ENCODE data around the gene IL7R. TPM values are rescaled to one million over a fixed set of nuclear protein-coding genes. Genes with fewer than 3 reads are reported as not detected.

IL7R gene, protein sequence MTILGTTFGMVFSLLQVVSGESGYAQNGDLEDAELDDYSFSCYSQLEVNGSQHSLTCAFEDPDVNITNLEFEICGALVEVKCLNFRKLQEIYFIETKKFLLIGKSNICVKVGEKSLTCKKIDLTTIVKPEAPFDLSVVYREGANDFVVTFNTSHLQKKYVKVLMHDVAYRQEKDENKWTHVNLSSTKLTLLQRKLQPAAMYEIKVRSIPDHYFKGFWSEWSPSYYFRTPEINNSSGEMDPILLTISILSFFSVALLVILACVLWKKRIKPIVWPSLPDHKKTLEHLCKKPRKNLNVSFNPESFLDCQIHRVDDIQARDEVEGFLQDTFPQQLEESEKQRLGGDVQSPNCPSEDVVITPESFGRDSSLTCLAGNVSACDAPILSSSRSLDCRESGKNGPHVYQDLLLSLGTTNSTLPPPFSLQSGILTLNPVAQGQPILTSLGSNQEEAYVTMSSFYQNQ
- total RNA-seq, result 1 to 10 TPM in 3 of 4 donors, under 1 TPM in 1; 0.34 to 3.6 (median 1.8) TPM
- 0.68 TPM for polyA plus RNA-seq
- long read RNA-seq, donor 1, result 0 reads
- long read RNA-seq, donor 2, result 0 reads
- long read RNA-seq, donor 3, full-length matches to known transcripts, result 1 of 1 reads
- long read RNA-seq, donor 3, partial matches to known transcripts, result 0 of 1 reads
- long read RNA-seq, donor 3, other reads (novel, unspliced or antisense), result 0 of 1 reads
- long read RNA-seq, donor 4, result 0 reads

DNA sequence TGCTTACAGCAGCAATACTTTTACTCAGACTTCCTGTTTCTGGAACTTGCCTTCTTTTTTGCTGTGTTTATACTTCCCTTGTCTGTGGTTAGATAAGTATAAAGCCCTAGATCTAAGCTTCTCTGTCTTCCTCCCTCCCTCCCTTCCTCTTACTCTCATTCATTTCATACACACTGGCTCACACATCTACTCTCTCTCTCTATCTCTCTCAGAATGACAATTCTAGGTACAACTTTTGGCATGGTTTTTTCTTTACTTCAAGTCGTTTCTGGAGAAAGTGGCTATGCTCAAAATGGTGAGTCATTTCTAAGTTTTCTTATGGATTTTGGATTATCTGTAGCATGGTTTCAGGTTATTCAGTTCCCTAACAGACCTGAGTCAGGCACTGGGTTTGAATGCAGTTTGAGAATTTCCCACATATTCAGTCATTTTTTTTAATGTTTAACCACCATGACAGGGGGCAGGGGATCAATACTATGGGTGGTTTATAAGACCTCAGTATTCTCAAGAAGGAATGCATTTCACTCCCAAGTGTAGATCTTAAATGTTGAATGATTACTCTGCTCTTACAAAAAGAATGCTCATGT, at the start of gene IL7R:
Gene IL7R, plus strand, starts transcription at position 127 of the 587 bp plus-strand sequence. Its CDS starts 87 bp downstream, at position 214.
- H3K9me3 ChIP-seq (ENCODE audit: control insufficient read depth, low read length), result no peaks in the 10 kb centered on the region
- peak within 1 kb of the TSS; percentile 25 for H3K4me3 ChIP-seq (ENCODE audit: low read length)
- H3K27ac ChIP-seq (ENCODE audit: low read length), result no peak within 1 kb of the TSS
- ATAC-seq (peak in 1 of 2 donors; percentile 22), DNase-seq (no peak)
- intact Hi-C loops (cut with DNase I), result no loop called here
- 38% methylated on average over 1 of the region's 1 CpG for WGBS
- H3K4me1 ChIP-seq (ENCODE audit: control insufficient read depth, insufficient read depth, low read length), result peaks cover 5% of the 10 kb centered on the region
- H3K27me3 ChIP-seq (ENCODE audit: control insufficient read depth, insufficient read depth), result no peaks in the 10 kb centered on the region

DNA sequence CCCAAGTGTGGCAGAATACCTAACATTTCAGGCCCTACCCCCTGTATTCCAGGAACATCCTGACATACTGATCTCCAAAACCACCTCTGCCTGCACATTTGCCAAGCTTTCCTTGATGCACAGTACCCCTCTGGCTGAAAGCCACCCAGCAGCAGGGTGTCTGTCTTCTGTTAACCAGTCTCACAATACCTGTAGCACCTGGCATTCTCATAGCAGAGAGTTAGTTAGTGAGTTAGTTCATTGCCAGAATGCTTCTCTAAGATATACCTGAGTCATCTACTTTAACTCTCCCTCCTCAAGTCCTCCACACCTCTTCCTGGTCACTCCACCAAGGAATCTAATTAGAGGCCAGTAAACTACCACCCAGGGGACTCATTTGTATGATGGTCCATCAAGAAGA, 46.1 kb upstream of the IL7R start:
- H3K27ac ChIP-seq (ENCODE audit: low read length), result peak overlapping the region; percentile 64
- intact Hi-C loops (cut with DNase I), result no loop called here

DNA sequence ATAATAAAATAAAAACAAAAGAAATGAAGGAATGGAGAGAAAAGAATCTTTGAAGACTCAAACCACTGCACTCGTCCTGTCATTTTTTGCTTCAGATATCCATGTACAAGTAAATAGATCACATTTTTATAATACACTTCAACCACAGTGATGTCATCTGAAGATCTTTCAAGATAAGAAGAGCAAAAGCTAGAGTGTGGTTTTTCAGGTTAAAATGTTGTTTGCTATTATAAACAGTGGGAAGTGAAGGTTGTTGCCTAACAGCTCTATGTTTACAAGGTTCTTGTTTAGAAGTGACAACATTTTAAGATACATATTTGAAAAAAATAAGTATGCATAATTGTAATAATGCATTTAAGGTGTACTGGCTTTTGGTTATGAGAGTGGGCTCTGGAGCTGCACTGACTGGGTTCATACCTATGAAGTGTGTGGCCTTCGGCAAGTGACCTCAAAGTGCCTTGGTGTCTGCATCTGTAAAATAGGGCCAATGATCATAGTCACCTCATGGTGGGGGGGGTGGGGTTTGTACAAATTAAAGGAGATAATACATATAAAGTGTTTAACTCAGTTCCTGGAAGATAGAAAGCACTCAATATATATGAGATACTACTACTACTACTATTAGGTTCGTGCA, 45.5 kb upstream of the IL7R start:
- H3K4me3 ChIP-seq (ENCODE audit: low read length), result no peak overlapping the region
- no peaks in the 10 kb centered on the region for H3K4me1 ChIP-seq (ENCODE audit: control insufficient read depth, insufficient read depth, low read length)
- H3K9me3 ChIP-seq (ENCODE audit: control insufficient read depth, low read length), result no peaks in the 10 kb centered on the region
- ATAC-seq, result no peak
- H3K27ac ChIP-seq (ENCODE audit: low read length), result no peak overlapping the region
- DNase-seq, result no peak
- WGBS, result 75% methylated on average over 3 of the region's 3 CpGs
- H3K27me3 ChIP-seq (ENCODE audit: control insufficient read depth, insufficient read depth), result no peaks in the 10 kb centered on the region
- intact Hi-C loops (cut with DNase I), result no loop called here

More for the DNA sequence above, 46.1 kb upstream of the IL7R start:
- H3K4me1 ChIP-seq (ENCODE audit: control insufficient read depth, insufficient read depth, low read length), result no peaks in the 10 kb centered on the region
- no peaks in the 10 kb centered on the region for H3K9me3 ChIP-seq (ENCODE audit: control insufficient read depth, low read length)
- DNase-seq, result no peak
- H3K27me3 ChIP-seq (ENCODE audit: control insufficient read depth, insufficient read depth), result no peaks in the 10 kb centered on the region
- H3K4me3 ChIP-seq (ENCODE audit: low read length), result no peak overlapping the region
- no peak for ATAC-seq

DNA sequence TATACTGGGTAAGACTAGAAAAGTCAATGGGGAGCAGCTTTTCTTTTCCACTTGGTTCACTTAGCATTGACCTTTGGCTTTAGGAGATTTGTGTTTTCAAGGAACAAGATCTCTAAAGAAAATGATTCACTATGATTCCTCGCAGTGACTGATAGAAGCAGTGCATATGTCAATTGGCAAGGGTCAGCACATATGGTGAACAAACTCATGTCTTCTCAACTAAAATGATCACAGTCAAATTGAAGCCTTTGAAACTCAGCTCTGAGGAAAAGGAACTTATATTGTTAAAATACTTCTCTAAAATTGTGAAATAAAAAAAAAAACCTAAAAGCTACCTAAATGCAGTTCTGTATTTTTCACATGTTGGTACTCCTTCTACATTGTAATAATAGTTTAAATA, 43.2 kb upstream of the IL7R start:
- Histone ChIP-seq H3K4me1 (ENCODE audit: control insufficient read depth, insufficient read depth, low read length) (no peaks in the 10 kb centered on the region), H3K9me3 (ENCODE audit: control insufficient read depth, low read length) (no peaks in the 10 kb centered on the region), H3K27me3 (ENCODE audit: control insufficient read depth, insufficient read depth) (no peaks in the 10 kb centered on the region), H3K4me3 (ENCODE audit: low read length) (no peak overlapping the region), H3K27ac (ENCODE audit: low read length) (no peak overlapping the region)
- DNase-seq, result no peak
- 81% methylated on average over 1 of the region's 1 CpG for WGBS
- ATAC-seq, result no peak
- intact Hi-C loops (cut with DNase I), result no loop called here

DNA sequence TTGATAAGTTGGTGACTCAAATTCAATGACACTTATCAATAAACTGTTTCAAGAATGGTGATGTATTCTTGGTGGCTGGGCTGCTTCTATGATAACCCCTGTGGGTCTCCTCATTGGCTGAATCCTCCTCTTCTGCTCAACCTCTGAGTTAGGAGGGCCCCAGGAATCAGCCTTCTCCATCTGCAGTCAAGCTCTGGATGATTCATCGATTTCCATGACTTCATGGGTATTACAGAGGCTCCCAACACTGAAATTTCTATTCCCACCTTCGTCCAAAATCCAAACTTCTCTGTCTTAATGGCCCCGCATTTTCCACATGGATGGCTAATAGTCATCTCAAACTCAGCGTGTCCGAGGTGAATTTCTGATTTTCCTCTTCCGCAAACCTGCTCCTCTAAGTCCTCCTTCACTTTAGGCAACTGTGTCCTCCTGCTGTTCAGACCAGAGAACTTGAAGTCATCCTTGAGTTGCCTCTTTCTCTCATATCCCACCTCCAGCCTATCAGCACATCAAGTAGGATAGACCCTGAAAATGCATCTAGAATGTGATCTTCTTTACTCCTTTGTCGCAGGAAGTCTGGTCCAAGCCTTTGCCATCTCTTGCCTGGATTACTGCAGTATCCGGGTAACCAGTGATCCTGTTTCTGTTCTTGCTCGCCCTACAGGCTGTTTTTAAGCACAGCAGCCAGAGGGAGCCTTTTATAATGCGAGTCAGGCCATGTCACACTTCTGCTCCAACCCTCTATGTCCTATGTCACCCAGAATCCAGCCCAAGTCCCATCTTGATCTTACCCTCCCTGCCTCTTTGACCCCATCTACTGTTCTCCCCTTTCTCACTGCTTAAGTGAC, 41.4 kb upstream of the IL7R start:
- intact Hi-C loops (cut with DNase I), result no loop called here
- Histone ChIP-seq H3K27ac (ENCODE audit: low read length) (no peak overlapping the region), H3K27me3 (ENCODE audit: control insufficient read depth, insufficient read depth) (no peaks in the 10 kb centered on the region), H3K4me3 (ENCODE audit: low read length) (no peak overlapping the region), H3K4me1 (ENCODE audit: control insufficient read depth, insufficient read depth, low read length) (no peaks in the 10 kb centered on the region), H3K9me3 (ENCODE audit: control insufficient read depth, low read length) (no peaks in the 10 kb centered on the region)
- ATAC-seq (peak in 1 of 2 donors; percentile 26), DNase-seq (no peak)
- 75% methylated on average over 10 of the region's 10 CpGs for WGBS

DNA sequence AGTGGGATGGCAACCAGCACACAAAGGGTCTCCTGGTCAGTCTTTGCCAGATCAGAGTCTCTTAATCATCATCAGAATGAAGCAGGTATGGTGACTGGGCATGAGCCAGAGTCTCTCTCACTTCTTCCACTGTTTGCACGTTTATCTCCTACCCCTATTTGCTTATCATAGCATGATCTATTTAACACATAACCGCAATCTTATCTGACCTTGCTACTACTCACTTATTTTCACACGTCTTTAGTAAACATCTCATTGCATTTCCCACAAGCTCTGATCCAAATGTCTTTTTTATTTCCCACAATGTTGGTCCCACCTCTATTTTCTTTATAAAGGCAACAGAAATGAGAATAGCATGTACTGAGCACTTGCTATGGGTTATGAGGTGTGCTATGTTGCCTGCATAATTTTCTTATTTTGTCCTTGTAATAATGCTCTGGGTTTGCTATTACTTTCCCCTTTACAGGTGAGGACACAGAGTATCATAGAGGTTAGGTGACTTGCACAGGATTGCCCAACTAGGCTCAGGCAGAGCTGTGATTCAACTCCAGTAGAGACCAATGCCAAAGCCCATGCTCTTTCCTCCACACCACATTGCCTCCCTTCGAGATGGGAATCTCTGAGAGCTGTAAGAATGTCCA, 39.7 kb upstream of the IL7R start:
- 49% methylated on average over 4 of the region's 4 CpGs for WGBS
- H3K4me3 ChIP-seq (ENCODE audit: low read length), result no peak overlapping the region
- no peak for DNase-seq
- no peak for ATAC-seq
- no peak overlapping the region for H3K27ac ChIP-seq (ENCODE audit: low read length)
- H3K9me3 ChIP-seq (ENCODE audit: control insufficient read depth, low read length), result no peaks in the 10 kb centered on the region
- no peaks in the 10 kb centered on the region for H3K4me1 ChIP-seq (ENCODE audit: control insufficient read depth, insufficient read depth, low read length)
- no peaks in the 10 kb centered on the region for H3K27me3 ChIP-seq (ENCODE audit: control insufficient read depth, insufficient read depth)
- intact Hi-C loops (cut with DNase I), result no loop called here

DNA sequence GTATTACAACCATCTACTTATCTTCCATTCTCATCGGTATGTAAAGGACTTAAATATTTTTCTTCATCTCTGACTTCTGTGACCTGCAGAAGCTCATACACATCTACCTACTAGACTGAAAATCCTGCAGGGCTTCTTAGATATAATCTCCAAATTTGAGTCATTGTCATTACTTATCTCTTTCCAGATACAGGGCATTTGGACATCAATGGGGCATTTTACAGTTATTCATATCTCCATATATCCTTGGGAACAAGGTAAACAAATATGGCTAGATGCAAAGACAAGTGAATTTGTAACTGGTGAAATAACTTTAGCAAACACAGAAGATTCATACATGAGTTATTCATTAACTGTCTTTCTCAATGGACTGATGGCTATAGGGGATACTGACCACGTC, 37.7 kb upstream of the IL7R start:
- 88% methylated on average over 2 of the region's 2 CpGs for WGBS
- H3K4me1 ChIP-seq (ENCODE audit: control insufficient read depth, insufficient read depth, low read length), result no peaks in the 10 kb centered on the region
- no peak overlapping the region for H3K27ac ChIP-seq (ENCODE audit: low read length)
- H3K4me3 ChIP-seq (ENCODE audit: low read length), result no peak overlapping the region
- DNase-seq (no peak), ATAC-seq (no peak)
- no peaks in the 10 kb centered on the region for H3K27me3 ChIP-seq (ENCODE audit: control insufficient read depth, insufficient read depth)
- intact Hi-C loops (cut with DNase I), result no loop called here
- no peaks in the 10 kb centered on the region for H3K9me3 ChIP-seq (ENCODE audit: control insufficient read depth, low read length)

DNA sequence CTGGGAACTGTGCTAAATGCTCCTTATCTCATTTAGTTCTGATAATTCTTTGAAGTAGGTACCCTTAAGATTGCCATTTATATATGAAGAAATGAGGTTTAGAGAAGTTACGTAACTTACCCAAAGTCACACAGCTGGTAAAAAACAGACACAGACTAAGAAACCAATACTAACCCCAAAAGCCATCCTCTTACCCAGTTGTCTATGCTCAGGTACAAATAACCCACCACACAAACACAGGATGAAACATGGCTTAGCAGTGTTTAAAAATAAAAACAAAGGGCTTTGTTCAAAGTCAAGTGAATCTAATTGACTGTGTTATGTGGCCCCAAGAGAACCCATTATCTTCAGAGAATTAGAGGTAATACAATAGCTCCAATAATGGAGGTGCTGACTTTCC, 37.0 kb upstream of the IL7R start:
- no peaks in the 10 kb centered on the region for H3K4me1 ChIP-seq (ENCODE audit: control insufficient read depth, insufficient read depth, low read length)
- no peak overlapping the region for H3K27ac ChIP-seq (ENCODE audit: low read length)
- no peaks in the 10 kb centered on the region for H3K27me3 ChIP-seq (ENCODE audit: control insufficient read depth, insufficient read depth)
- WGBS, result 98% methylated on average over 1 of the region's 1 CpG
- DNase-seq (no peak), ATAC-seq (no peak)
- no peaks in the 10 kb centered on the region for H3K9me3 ChIP-seq (ENCODE audit: control insufficient read depth, low read length)
- intact Hi-C loops (cut with DNase I), result no loop called here
- no peak overlapping the region for H3K4me3 ChIP-seq (ENCODE audit: low read length)

DNA sequence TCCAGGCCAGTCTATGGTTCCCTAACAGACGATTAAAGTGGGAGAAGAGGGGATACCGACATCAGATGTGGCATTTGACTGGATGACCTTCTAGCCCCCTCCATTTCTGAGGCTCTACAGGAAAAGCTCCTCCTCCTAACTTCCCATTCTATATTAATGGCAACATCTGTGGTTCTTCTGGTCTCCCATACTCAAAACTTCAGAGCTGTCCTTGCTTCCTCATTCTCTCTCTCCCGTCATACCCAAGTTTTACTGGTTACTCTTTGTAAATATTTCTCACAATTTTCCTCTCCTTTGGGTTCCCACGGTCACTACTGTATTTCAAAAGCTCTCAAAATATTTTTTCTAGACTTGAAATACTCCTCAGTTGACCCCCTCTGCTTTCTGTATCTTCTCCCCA, 36.0 kb upstream of the IL7R start:
- DNase-seq (no peak), ATAC-seq (no peak)
- Histone ChIP-seq H3K27ac (ENCODE audit: low read length) (no peak overlapping the region), H3K4me3 (ENCODE audit: low read length) (no peak overlapping the region), H3K4me1 (ENCODE audit: control insufficient read depth, insufficient read depth, low read length) (no peaks in the 10 kb centered on the region), H3K27me3 (ENCODE audit: control insufficient read depth, insufficient read depth) (no peaks in the 10 kb centered on the region), H3K9me3 (ENCODE audit: control insufficient read depth, low read length) (peaks cover 3% of the 10 kb centered on the region)
- intact Hi-C loops (cut with DNase I), result no loop called here
- 77% methylated on average over 4 of the region's 4 CpGs for WGBS

DNA sequence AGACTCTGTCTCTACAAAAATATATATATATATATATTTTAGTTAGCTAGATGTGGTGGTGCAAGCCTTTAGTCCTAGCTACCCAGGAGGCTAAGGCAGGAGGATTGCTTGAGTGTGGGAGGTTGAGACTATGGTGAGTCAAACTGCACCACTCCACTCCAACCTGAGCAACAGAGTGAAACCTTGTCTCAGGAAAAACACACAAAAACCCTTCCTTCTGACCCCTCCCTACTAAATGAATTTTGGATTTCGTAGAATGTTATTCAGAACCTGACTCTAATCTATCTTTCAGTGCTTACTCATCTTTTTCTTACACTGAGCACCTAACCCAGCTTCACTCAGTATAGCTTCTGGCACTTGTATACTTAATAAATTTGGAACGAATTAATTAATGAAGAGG, 35.2 kb upstream of the IL7R start:
- no peaks in the 10 kb centered on the region for H3K4me1 ChIP-seq (ENCODE audit: control insufficient read depth, insufficient read depth, low read length)
- H3K4me3 ChIP-seq (ENCODE audit: low read length), result no peak overlapping the region
- no peaks in the 10 kb centered on the region for H3K27me3 ChIP-seq (ENCODE audit: control insufficient read depth, insufficient read depth)
- intact Hi-C loops (cut with DNase I), result no loop called here
- H3K9me3 ChIP-seq (ENCODE audit: control insufficient read depth, low read length), result peaks cover 3% of the 10 kb centered on the region
- no peak overlapping the region for H3K27ac ChIP-seq (ENCODE audit: low read length)
- WGBS, result 83% methylated on average over 2 of the region's 2 CpGs
- no peak for DNase-seq
- no peak for ATAC-seq

All from right cardiac atrium (tissue), 5 donors.